GM23338 (cell line): ENCODE data around the gene SNTG2. TPM values are rescaled to one million over a fixed set of nuclear protein-coding genes. Genes with fewer than 3 reads are reported as not detected.

ENCODE experiments used
- ATAC-seq: fragments of 200-7000 bp; cut with Tn5 transposase; 3 replicates; pipeline ENCODE4 v1.9.1; 2020
- DNase-seq: peaks from one replicate; pipeline ENCODE4 v3.0.0-alpha.2; 2015; ENCODE audit warnings: low spot score
- H2AFZ ChIP-seq: fragments of 200-600 bp; sonication (generic); 2 replicates; pipeline ENCODE4 v1.8.0; 2016; ENCODE audit warnings: antibody characterized with exemption, mild to moderate bottlenecking, moderate library complexity
- H3F3A ChIP-seq: fragments of 200-600 bp; sonication (generic); replicated peaks from 2 replicates; pipeline ENCODE4 v1.8.0; 2017; ENCODE audit warnings: antibody characterized with exemption, mixed run types, low read depth
- H3K27ac ChIP-seq: fragments of 200-600 bp; sonication (generic); 2 replicates; pipeline ENCODE4 v1.6.1; 2016; ENCODE audit warnings: low read depth
- H3K27me3 ChIP-seq: fragments of 200-600 bp; sonication (generic); 2 replicates; pipeline ENCODE4 v1.8.0; 2016; ENCODE audit warnings: mild to moderate bottlenecking, mixed run types, moderate library complexity; ENCODE audit not compliant: insufficient read depth
- H3K36me3 ChIP-seq: fragments of 200-600 bp; sonication (generic); 2 replicates; pipeline ENCODE4 v1.8.0; 2016; ENCODE audit warnings: mild to moderate bottlenecking; ENCODE audit not compliant: insufficient read depth
- H3K4me1 ChIP-seq: fragments of 200-600 bp; sonication (generic); 2 replicates; pipeline ENCODE4 v1.8.0; 2016; ENCODE audit warnings: mild to moderate bottlenecking, moderate library complexity; ENCODE audit not compliant: insufficient read depth
- H3K4me2 ChIP-seq: fragments of 200-600 bp; sonication (generic); 2 replicates; pipeline ENCODE4 v1.7.1; 2017; ENCODE audit warnings: mixed run types
- H3K4me3 ChIP-seq: fragments of 200-600 bp; sonication (generic); 2 replicates; pipeline ENCODE4 v1.6.1; 2016; ENCODE audit warnings: mixed run types
- H3K79me2 ChIP-seq: fragments of 200-600 bp; sonication (generic); replicated peaks from 2 replicates; pipeline ENCODE4 v1.8.0; 2017; ENCODE audit warnings: mild to moderate bottlenecking; ENCODE audit not compliant: insufficient read depth
- H3K9me2 ChIP-seq: fragments of 200-600 bp; sonication (generic); 2 replicates; pipeline ENCODE4 v1.8.0; 2017; ENCODE audit not compliant: insufficient read depth
- H4K20me1 ChIP-seq: fragments of 200-600 bp; sonication (generic); replicated peaks from 2 replicates; pipeline ENCODE4 v1.8.0; 2017; ENCODE audit warnings: mild to moderate bottlenecking; ENCODE audit not compliant: insufficient read depth
- H3K27ac Mint-ChIP-seq: 2 replicates; pipeline ENCODE4 v1.8.0; 2020; ENCODE audit warnings: inconsistent platforms, mild to moderate bottlenecking, moderate library complexity, mixed read lengths
- H3K27me3 Mint-ChIP-seq: 3 replicates; pipeline ENCODE4 v1.8.0; 2022; ENCODE audit warnings: low read depth, mild to moderate bottlenecking, moderate library complexity, mixed read lengths, inconsistent platforms; ENCODE audit not compliant: insufficient read depth, poor library complexity
- H3K36me3 Mint-ChIP-seq: 3 replicates; pipeline ENCODE4 v1.8.0; 2021; ENCODE audit warnings: low read depth, mild to moderate bottlenecking, inconsistent platforms, moderate library complexity, mixed read lengths
- H3K4me1 Mint-ChIP-seq: 3 replicates; pipeline ENCODE4 v1.8.0; 2020; ENCODE audit warnings: mild to moderate bottlenecking, inconsistent platforms, mixed read lengths
- H3K4me3 Mint-ChIP-seq: 3 replicates; pipeline ENCODE4 v1.8.0; 2021; ENCODE audit warnings: moderate library complexity, mild to moderate bottlenecking, inconsistent platforms, mixed read lengths
- H3K9me3 Mint-ChIP-seq: 3 replicates; pipeline ENCODE4 v1.8.0; 2020; ENCODE audit warnings: moderate library complexity, mild to moderate bottlenecking, inconsistent platforms, mixed read lengths
- EZH2phosphoT487 ChIP-seq: fragments of 200-600 bp; sonication (generic); IDR thresholded peaks from one replicate; pipeline ENCODE4 v1.8.1; 2018; ENCODE audit warnings: antibody characterized with exemption; ENCODE audit not compliant: unreplicated experiment
- REST ChIP-seq: IDR thresholded peaks from one replicate; pipeline ENCODE4 v1.6.1; 2018; ENCODE audit warnings: antibody characterized with exemption; ENCODE audit not compliant: unreplicated experiment
- ZNF462 ChIP-seq: fragments of 250-450 bp; sonication (Bioruptor Pico); IDR thresholded peaks from 2 replicates; pipeline ENCODE4 v1.5.0; 2020; ENCODE audit warnings: mild to moderate bottlenecking, moderate library complexity
- polyA plus RNA-seq: library from polyadenylated mRNA; unstranded; fragments of >200 nt; fragmentation: Nextera tagmentation; extraction: Ambion mirVana; gene quantifications from 2 replicates; pipeline ENCODE4 v1.2.1, GENCODE V29; 2016
- total RNA-seq: library from RNA; depleted of rRNA; stranded (reverse); fragments of >200 nt; shearing (Covaris generic); gene quantifications from 2 replicates; pipeline ENCODE4 v1.2.3, GENCODE V29; 2014

SNTG2 gene
- total and polyA plus RNA-seq, 2 experiments from 2014 or later, result 27.5 to 60.4 TPM

- H3K4me2 ChIP-seq, result no peak overlapping the region
- DNase-seq, result no peak
- H3K9me3 Mint-ChIP-seq, result peaks cover 37% of the 10 kb centered on the region
- ATAC-seq, result no peak
- H3K36me3 Mint-ChIP-seq, result peaks cover 71% of the 10 kb centered on the region
- H3K27me3 ChIP-seq, result no peaks in the 10 kb centered on the region
- no peaks in the 10 kb centered on the region for H3K79me2 ChIP-seq
- H4K20me1 ChIP-seq, result no peaks in the 10 kb centered on the region
- TF ChIP-seq REST (no peak), EZH2phosphoT487 (no peak), ZNF462 (CRISPR knock-in tag) (no peak)
- H3K4me3 Mint-ChIP-seq, result no peak overlapping the region
- H3K4me1 Mint-ChIP-seq, result no peaks in the 10 kb centered on the region
- H3K27ac ChIP-seq, result no peak overlapping the region
- no peaks in the 10 kb centered on the region; the same call in 1 of the 2 replicates for H3K9me2 ChIP-seq
- H3K27me3 Mint-ChIP-seq, result peaks cover 3% of the 10 kb centered on the region
- H3K27ac Mint-ChIP-seq, result no peak overlapping the region
- H3K4me3 ChIP-seq, result no peak overlapping the region
- H3K4me1 ChIP-seq, result no peaks in the 10 kb centered on the region
- H2AFZ ChIP-seq, result no peak overlapping the region
- no peaks in the 10 kb centered on the region for H3F3A ChIP-seq
- H3K36me3 ChIP-seq, result no peaks in the 10 kb centered on the region
Measured at GRCh38 chr2:1115843-1116539, 165.3 kb downstream of the SNTG2 start.
